ENCODE measurements around the gene SARNP. TPM values are rescaled to one million over a fixed set of nuclear protein-coding genes. Genes with fewer than 3 reads are reported as not detected.
"Not testable (repeated sequence)": the region's sequence is repeated elsewhere in the genome, so short reads cannot be mapped to it uniquely, and the experiment has no call there.

Gene SARNP
- total and polyA plus RNA-seq, 8 donors, result 16.1 to 200 (median 87.1) TPM

DNA sequence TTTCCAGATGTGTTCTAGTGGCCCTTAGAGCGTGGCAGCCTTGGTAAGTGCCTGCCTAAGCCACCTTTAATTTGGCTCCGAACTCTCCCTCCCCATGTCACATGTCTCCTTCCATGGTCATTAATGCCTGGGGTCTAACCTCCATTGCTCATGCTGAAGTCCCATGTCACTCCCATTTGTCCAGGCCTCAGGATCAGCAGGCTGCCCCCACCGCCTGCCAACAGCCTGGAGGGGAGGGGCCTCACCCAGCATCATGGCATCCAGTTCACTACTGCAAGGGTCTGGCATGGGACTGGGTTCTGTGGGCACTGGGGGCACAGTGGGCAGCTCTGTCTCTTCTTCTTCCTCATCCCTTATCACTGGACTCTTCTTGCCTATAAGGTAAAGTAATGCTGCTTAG lies 20.8 kb upstream of the SARNP start:
- no peaks in the 10 kb centered on the region for H3K27me3 ChIP-seq
- intact Hi-C loops (cut with DNase I; ENCODE audit: low total_unique reads), result no loop called here

DNA sequence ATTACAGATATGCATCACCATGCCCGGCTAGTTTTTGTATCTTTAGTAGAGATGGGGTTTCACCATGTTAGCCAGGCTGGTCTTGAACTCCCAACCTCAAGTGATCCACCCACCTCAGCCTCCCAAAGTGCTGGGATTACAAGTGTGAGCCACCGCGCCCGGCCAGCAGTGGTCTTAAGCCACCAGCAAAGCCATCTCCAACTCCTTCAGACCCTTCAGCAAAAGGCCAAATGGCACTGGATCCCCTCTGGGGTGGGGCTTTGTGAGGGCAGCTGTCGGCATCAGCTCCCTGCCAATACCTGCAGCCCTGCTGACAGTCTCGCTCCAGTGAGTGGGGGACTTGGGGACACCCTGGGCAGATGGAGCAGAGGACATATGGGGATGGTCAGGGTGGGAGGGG lies 16.9 kb upstream of the SARNP start:
- WGBS, 5 donors, result 80 to 97% (median 87%) methylated on average over 5 to 6 of the region's 6 CpGs
- not testable (repeated sequence) for DNase-seq, H3K27me3 ChIP-seq, H3K4me3 ChIP-seq, H3K9me3 ChIP-seq, H3K27ac ChIP-seq
- intact Hi-C loops (cut with DNase I; ENCODE audit: low total_unique reads), result loop anchor here (5.0 kb wide), 1 partner anchor 88 kb away; no protein-coding TSS in a partner anchor
- peaks cover 0 to 16% (median 6%) of the 10 kb centered on the region in 4 donors for H3K36me3 ChIP-seq
- H3K4me1 ChIP-seq, result peaks cover 0 to 30% (median 20%) of the 10 kb centered on the region in 4 donors

More for the DNA sequence above, 20.8 kb upstream of the SARNP start:
- WGBS, 5 donors, result 81 to 98% (median 94%) methylated on average over 3 of the region's 3 CpGs
- peaks cover 0 to 8% (median 0%) of the 10 kb centered on the region in 4 donors for H3K4me1 ChIP-seq
- TF ChIP-seq EP300 (IDR thresholded peaks at IDR 0.05), result no peak
- TF ChIP-seq POLR2AphosphoS5 (IDR thresholded peaks at IDR 0.05), result no peak
- no peak for TF ChIP-seq CTCF (IDR thresholded peaks at IDR 0.05)
- no peak for TF ChIP-seq POLR2A (IDR thresholded peaks at IDR 0.05)
- no peak overlapping the region for H3K27ac ChIP-seq
- H3K4me3 ChIP-seq, result no peak overlapping the region
- peaks cover 0 to 20% (median 8%) of the 10 kb centered on the region in 4 donors for H3K36me3 ChIP-seq
- H3K9me3 ChIP-seq, result no peaks in the 10 kb centered on the region
- DNase-seq, result no peak

DNA sequence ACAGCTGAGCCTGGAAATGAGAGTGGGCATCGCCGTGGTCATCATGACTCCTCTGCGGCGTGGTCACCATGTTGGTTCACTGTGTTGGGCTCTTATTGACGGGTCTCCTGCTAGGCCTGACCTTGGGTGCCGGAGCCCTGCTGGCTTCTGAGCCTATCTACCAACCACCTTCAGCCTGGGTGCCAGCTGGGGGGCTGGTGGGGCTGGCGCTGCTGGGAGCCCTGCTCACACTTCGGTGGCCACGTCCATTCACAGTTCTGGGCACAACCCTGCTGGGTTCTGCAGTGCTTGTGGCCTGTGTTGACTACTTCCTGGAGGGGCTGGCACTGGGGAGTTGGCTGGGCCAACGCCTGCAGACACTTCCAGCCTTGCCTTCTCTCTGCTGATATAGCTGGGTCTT lies 15.5 kb upstream of the SARNP start:
- Histone ChIP-seq H3K36me3 (peaks cover 0 to 16% (median 5%) of the 10 kb centered on the region in 4 donors), H3K4me1 (peaks cover 7 to 39% (median 31%) of the 10 kb centered on the region in 4 donors), H3K4me3 (no peak overlapping the region), H3K27me3 (no peaks in the 10 kb centered on the region), H3K9me3 (no peaks in the 10 kb centered on the region), H3K27ac (no peak overlapping the region)
- 93 to 95% (median 95%) methylated on average over 7 to 10 of the region's 10 CpGs for WGBS, 5 donors
- no peak for DNase-seq
- intact Hi-C loops (cut with DNase I; ENCODE audit: low total_unique reads), result loop anchor here (5.0 kb wide), 1 partner anchor 89 kb away; no protein-coding TSS in a partner anchor
- TF ChIP-seq CTCF (IDR thresholded peaks at IDR 0.05) (no peak), POLR2A (IDR thresholded peaks at IDR 0.05) (no peak), EP300 (IDR thresholded peaks at IDR 0.05) (no peak), POLR2AphosphoS5 (IDR thresholded peaks at IDR 0.05) (no peak)

DNA sequence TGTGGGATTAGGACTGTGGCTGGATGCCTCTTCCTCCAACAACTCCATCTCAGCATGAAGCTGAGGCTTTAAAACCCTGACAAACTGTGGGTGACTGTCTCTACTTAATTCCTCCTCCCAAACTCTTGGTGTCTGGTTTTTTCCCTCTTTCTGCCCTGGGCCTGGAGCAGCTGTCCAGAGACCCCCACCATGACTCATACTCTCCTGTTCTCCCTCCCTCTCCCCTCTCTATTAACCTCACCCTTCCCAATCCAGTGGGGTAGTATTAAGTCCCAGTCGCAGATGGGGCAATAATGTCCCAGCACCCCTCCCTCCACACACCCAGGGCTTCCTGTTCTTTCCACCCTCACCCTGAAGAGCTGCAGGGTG lies 13.9 kb upstream of the SARNP start:
- WGBS, 5 donors, result 24 to 53% (median 36%) methylated on average over 1 of the region's 1 CpG
- H3K9me3 ChIP-seq, result no peaks in the 10 kb centered on the region

More for the DNA sequence above, 13.9 kb upstream of the SARNP start:
- Histone ChIP-seq H3K27ac (peak overlapping the region; percentile 75 to 99 (median 96)), H3K4me1 (peaks cover 22 to 55% (median 46%) of the 10 kb centered on the region in 4 donors), H3K36me3 (peaks cover 0 to 16% (median 3%) of the 10 kb centered on the region in 4 donors), H3K4me3 (peak overlapping the region; percentile 88 to 98 (median 92)), H3K27me3 (no peaks in the 10 kb centered on the region)
- intact Hi-C loops (cut with DNase I; ENCODE audit: low total_unique reads), result loop anchor here (5.0 kb wide), 1 partner anchor 91 kb away; no protein-coding TSS in a partner anchor
- TF ChIP-seq CTCF (IDR thresholded peaks at IDR 0.05) (no peak), EP300 (IDR thresholded peaks at IDR 0.05) (no peak), POLR2AphosphoS5 (IDR thresholded peaks at IDR 0.05) (no peak), POLR2A (IDR thresholded peaks at IDR 0.05) (no peak)
- peak in 1 of 2 donors; percentile 49 for DNase-seq

Measured in stomach (tissue), 9 donors.